HEK293T (cell line): ENCODE results near the gene KLF7.

ENCODE experiments used
- CTCF ChIA-PET: fragments of 350-600 bp; formaldehyde crosslinking; extraction: SDS; loops from one replicate; lab custom pipeline; 2021; ENCODE audit warnings: antibody characterized with exemption, inconsistent platforms; lab: Yijun Ruan, JAX
- POLR2A ChIA-PET: fragments of 350-600 bp; formaldehyde crosslinking; extraction: SDS; loops from one replicate; lab custom pipeline; 2020; ENCODE audit warnings: antibody characterized with exemption, inconsistent platforms; lab: Yijun Ruan, JAX
- DNase-seq: peaks from one replicate; pipeline ENCODE4 v3.0.0; 2012; ENCODE audit warnings: mixed read lengths; ENCODE audit errors: extremely low spot score
- ARNT ChIP-seq: fragments of 450-650 bp; IDR thresholded peaks from 2 replicates; pipeline ENCODE4 v1.6.1; 2017; ENCODE audit warnings: mild to moderate bottlenecking
- BHLHE40 ChIP-seq: fragments of 450-650 bp; IDR thresholded peaks from 2 replicates; pipeline ENCODE4 v1.6.1; 2016; ENCODE audit warnings: mild to moderate bottlenecking, moderate library complexity, borderline replicate concordance
- CTBP1 ChIP-seq: fragments of 450-650 bp; IDR thresholded peaks from 2 replicates; pipeline ENCODE4 v1.6.1; 2016; ENCODE audit warnings: borderline replicate concordance
- ELF4 ChIP-seq: fragments of 450-650 bp; IDR thresholded peaks from 2 replicates; pipeline ENCODE4 v1.6.1; 2017; ENCODE audit warnings: antibody characterized with exemption
- FOXA1 ChIP-seq: fragments of 450-650 bp; IDR thresholded peaks from 2 replicates; pipeline ENCODE4 v1.6.1; 2016; ENCODE audit warnings: mild to moderate bottlenecking
- FOXK2 ChIP-seq: fragments of 450-650 bp; IDR thresholded peaks from 2 replicates; pipeline ENCODE4 v1.6.1; 2016; ENCODE audit warnings: mild to moderate bottlenecking
- FOXM1 ChIP-seq: fragments of 450-650 bp; IDR thresholded peaks from 2 replicates; pipeline ENCODE4 v1.6.1; 2017; ENCODE audit warnings: mild to moderate bottlenecking, borderline replicate concordance
- HDGF ChIP-seq: fragments of 450-650 bp; IDR thresholded peaks from 2 replicates; pipeline ENCODE4 v1.6.1; 2017; ENCODE audit warnings: antibody characterized with exemption, borderline replicate concordance
- L3MBTL2 ChIP-seq: fragments of 450-650 bp; conservative IDR thresholded peaks from 2 replicates; pipeline ENCODE4 v1.6.1; 2016; ENCODE audit warnings: mild to moderate bottlenecking
- LEF1 ChIP-seq: fragments of 450-650 bp; IDR thresholded peaks from 2 replicates; pipeline ENCODE4 v1.6.1; 2017; ENCODE audit warnings: mild to moderate bottlenecking, borderline replicate concordance
- NFRKB ChIP-seq: fragments of 450-650 bp; IDR thresholded peaks from 2 replicates; pipeline ENCODE4 v1.6.1; 2016; ENCODE audit warnings: mild to moderate bottlenecking, moderate library complexity
- PKNOX1 ChIP-seq: fragments of 450-650 bp; IDR thresholded peaks from 2 replicates; pipeline ENCODE4 v1.6.1; 2016
- SP1 ChIP-seq: fragments of 450-650 bp; IDR thresholded peaks from 2 replicates; pipeline ENCODE4 v1.6.1; 2017
- SUZ12 ChIP-seq: fragments of 450-650 bp; IDR thresholded peaks from 2 replicates; pipeline ENCODE4 v1.6.1; 2016; ENCODE audit warnings: mild to moderate bottlenecking
- TARDBP ChIP-seq: fragments of 450-650 bp; IDR thresholded peaks from 2 replicates; pipeline ENCODE4 v1.6.1; 2016
- ZNF384 ChIP-seq: fragments of 450-650 bp; IDR thresholded peaks from 2 replicates; pipeline ENCODE4 v1.6.1; 2016

KLF7 gene

GRCh38 chr2:207103132-207103531 lies 62.6 kb downstream of the KLF7 start:
- ChIA-PET POLR2A (interaction anchor here (1.0 kb wide), 1 partner anchor 63 kb away, joined by 4 read pairs; the partner anchor contains the start of gene KLF7), CTCF (no interaction called here)
- DNase-seq: no peak
- TF ChIP-seq FOXA1 (no peak), LEF1 (no peak), SP1 (no peak), ZNF384 (no peak), SUZ12 (no peak), BHLHE40 (no peak), NFRKB (no peak), CTBP1 (no peak), HDGF (no peak), TARDBP (no peak), PKNOX1 (no peak), FOXK2 (no peak), ARNT (no peak), ELF4 (no peak), FOXM1 (no peak), L3MBTL2 (no peak)

- no peak for TF ChIP-seq LEF1
- TF ChIP-seq ARNT: no peak
- TF ChIP-seq PKNOX1: no peak
- no peak for TF ChIP-seq HDGF
- TF ChIP-seq L3MBTL2: no peak
- TF ChIP-seq TARDBP: no peak
- TF ChIP-seq SUZ12: no peak
- ChIA-PET POLR2A (no interaction called here), CTCF (no interaction called here)
- no peak for DNase-seq
Observed at GRCh38 chr2:207101984-207102383, 63.8 kb downstream of the KLF7 start.

- DNase-seq: no peak
- POLR2A ChIA-PET: no interaction called here
- CTCF ChIA-PET: no interaction called here
- TF ChIP-seq L3MBTL2 (no peak), LEF1 (no peak), SUZ12 (no peak), TARDBP (no peak), FOXA1 (no peak), PKNOX1 (no peak), HDGF (no peak), BHLHE40 (no peak), ARNT (no peak), FOXM1 (no peak)
Observed at GRCh38 chr2:207097278-207097677, 68.5 kb downstream of the KLF7 start.

GRCh38 chr2:207095963-207096362 lies 69.8 kb downstream of the KLF7 start:
- no peak for TF ChIP-seq FOXM1
- no peak for TF ChIP-seq SP1
- TF ChIP-seq PKNOX1: no peak
- no peak for TF ChIP-seq HDGF
- TF ChIP-seq ZNF384: no peak
- ChIA-PET POLR2A (no interaction called here), CTCF (no interaction called here)

GRCh38 chr2:207093234-207093633 lies 72.5 kb downstream of the KLF7 start:
- CTCF ChIA-PET: no interaction called here
- no peak for TF ChIP-seq L3MBTL2
- no peak for TF ChIP-seq LEF1
- TF ChIP-seq ZNF384: no peak
- TF ChIP-seq SP1: no peak
- no peak for TF ChIP-seq ARNT
- no peak for TF ChIP-seq SUZ12
- no peak for TF ChIP-seq FOXM1
- TF ChIP-seq BHLHE40: no peak
- TF ChIP-seq ELF4: no peak
- TF ChIP-seq PKNOX1: no peak
- TF ChIP-seq TARDBP: no peak
- no peak for TF ChIP-seq CTBP1
- no peak for TF ChIP-seq NFRKB
- no peak for TF ChIP-seq HDGF
- TF ChIP-seq FOXK2: no peak
- no peak for TF ChIP-seq FOXA1
- no peak for DNase-seq
- POLR2A ChIA-PET: no interaction called here

More at GRCh38 chr2:207095963-207096362, 69.8 kb downstream of the KLF7 start:
- DNase-seq: no peak

GRCh38 chr2:207092818-207093217 lies 72.9 kb downstream of the KLF7 start:
- no peak for DNase-seq
- CTCF ChIA-PET: no interaction called here
- TF ChIP-seq FOXM1 (no peak), FOXK2 (no peak), ELF4 (no peak), ZNF384 (no peak), PKNOX1 (no peak)
- POLR2A ChIA-PET: no interaction called here
